ENCODE data around the gene TEX35.

GRCh38 chr1:178491721-178492120, 21.2 kb upstream of the TEX35 start:
- TF ChIP-seq EZH2 (IDR thresholded peaks at IDR 0.05; ENCODE audit: borderline replicate concordance, low read length) = no peak
- TF ChIP-seq, protein P1, sequence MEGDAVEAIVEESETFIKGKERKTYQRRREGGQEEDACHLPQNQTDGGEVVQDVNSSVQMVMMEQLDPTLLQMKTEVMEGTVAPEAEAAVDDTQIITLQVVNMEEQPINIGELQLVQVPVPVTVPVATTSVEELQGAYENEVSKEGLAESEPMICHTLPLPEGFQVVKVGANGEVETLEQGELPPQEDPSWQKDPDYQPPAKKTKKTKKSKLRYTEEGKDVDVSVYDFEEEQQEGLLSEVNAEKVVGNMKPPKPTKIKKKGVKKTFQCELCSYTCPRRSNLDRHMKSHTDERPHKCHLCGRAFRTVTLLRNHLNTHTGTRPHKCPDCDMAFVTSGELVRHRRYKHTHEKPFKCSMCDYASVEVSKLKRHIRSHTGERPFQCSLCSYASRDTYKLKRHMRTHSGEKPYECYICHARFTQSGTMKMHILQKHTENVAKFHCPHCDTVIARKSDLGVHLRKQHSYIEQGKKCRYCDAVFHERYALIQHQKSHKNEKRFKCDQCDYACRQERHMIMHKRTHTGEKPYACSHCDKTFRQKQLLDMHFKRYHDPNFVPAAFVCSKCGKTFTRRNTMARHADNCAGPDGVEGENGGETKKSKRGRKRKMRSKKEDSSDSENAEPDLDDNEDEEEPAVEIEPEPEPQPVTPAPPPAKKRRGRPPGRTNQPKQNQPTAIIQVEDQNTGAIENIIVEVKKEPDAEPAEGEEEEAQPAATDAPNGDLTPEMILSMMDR (conservative IDR thresholded peaks at IDR 0.05 in 1 of 2, IDR thresholded peaks at IDR 0.05 in 1 of 2; ENCODE audit: extremely low read depth in 1 of 2, insufficient read depth in 1 of 2, low read depth in 1 of 2, low read length in 2 of 2) = no peak
